ENCODE results near the gene MPI.

Gene MPI

DNA sequence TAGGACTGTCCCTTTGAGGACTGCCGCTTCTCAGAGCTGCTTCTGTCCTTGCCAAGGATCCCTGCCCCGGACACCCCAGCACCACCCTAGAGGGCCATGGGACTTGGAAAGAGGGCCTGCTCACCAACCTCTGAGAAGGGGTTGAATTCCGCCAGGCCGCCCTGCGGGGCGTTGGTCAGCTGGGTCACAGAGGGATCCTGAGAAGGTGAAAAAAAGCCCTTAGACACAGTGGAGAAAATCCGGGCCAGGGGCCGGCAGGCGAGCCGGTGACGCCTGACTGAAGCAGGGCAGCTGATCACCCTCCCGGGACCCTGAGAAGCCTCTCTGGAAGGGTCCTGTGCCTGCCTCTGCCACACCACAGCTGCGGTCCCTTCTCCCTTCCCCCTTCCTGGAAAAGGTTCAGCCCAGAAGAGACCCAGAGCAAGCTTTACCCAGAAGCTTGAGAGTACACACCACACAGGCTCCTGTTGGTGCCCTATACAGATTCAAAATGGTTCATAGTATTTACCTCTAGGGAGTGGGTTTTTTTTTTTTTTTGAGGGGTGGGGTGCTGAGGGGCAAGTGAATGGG, 35.3 kb upstream of the MPI start:
- H3K4me3 ChIP-seq (ENCODE audit: low read depth, low read length), result no peak overlapping the region
- TF ChIP-seq, protein P1, sequence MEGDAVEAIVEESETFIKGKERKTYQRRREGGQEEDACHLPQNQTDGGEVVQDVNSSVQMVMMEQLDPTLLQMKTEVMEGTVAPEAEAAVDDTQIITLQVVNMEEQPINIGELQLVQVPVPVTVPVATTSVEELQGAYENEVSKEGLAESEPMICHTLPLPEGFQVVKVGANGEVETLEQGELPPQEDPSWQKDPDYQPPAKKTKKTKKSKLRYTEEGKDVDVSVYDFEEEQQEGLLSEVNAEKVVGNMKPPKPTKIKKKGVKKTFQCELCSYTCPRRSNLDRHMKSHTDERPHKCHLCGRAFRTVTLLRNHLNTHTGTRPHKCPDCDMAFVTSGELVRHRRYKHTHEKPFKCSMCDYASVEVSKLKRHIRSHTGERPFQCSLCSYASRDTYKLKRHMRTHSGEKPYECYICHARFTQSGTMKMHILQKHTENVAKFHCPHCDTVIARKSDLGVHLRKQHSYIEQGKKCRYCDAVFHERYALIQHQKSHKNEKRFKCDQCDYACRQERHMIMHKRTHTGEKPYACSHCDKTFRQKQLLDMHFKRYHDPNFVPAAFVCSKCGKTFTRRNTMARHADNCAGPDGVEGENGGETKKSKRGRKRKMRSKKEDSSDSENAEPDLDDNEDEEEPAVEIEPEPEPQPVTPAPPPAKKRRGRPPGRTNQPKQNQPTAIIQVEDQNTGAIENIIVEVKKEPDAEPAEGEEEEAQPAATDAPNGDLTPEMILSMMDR (IDR thresholded peaks at IDR 0.05; ENCODE audit: control insufficient read depth, extremely low read depth, insufficient read depth), result no peak
- no peak for DNase-seq (ENCODE audit: low read depth)

DNA sequence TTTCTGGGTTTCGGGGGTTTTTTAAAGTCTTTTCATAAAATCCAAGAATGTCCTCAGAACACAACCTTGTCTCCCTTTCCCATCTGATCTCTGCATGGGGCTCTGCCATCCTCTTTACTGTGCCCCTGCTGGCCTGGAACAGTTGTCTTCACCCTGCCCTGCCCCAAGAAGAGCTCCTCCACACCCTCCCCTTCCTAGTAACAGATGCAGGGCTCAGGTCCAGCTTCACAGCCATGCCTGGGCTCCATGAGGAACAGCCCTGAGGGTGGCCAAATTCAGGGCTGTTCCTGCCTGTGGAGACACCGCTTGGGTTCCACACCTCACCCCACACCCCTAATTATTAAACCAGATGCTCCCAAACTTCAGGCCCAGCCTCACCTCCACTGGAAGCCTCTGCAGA, 34.0 kb upstream of the MPI start:
- H3K4me3 ChIP-seq (ENCODE audit: low read depth, low read length), result no peak overlapping the region
- no peak for DNase-seq (ENCODE audit: low read depth)
- TF ChIP-seq, protein P1 (IDR thresholded peaks at IDR 0.05; ENCODE audit: control insufficient read depth, extremely low read depth, insufficient read depth), result no peak

DNA sequence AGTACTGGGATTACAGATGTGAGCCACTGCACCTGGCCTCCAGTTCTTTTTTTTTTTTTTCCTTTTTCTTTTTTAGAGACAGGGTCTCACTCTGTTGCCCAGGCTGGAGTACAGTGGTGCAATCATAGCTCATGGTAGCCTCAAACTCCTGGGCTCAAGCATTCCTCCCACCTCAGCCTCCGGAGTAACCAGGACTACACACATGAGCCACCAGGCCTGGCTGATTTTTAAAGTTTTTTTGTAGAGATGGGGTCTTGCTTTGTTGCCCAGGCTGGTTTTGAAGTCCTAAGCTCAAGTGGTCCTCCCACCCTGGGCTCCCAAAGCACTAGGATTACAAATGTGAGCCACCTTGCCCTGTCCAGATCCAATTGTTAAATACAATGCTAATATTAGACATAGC, 33.3 kb upstream of the MPI start:
- no peak for DNase-seq (ENCODE audit: low read depth)
- H3K4me3 ChIP-seq (ENCODE audit: low read depth, low read length), result no peak overlapping the region
- TF ChIP-seq, protein P1 (IDR thresholded peaks at IDR 0.05; ENCODE audit: control insufficient read depth, extremely low read depth, insufficient read depth), result no peak

DNA sequence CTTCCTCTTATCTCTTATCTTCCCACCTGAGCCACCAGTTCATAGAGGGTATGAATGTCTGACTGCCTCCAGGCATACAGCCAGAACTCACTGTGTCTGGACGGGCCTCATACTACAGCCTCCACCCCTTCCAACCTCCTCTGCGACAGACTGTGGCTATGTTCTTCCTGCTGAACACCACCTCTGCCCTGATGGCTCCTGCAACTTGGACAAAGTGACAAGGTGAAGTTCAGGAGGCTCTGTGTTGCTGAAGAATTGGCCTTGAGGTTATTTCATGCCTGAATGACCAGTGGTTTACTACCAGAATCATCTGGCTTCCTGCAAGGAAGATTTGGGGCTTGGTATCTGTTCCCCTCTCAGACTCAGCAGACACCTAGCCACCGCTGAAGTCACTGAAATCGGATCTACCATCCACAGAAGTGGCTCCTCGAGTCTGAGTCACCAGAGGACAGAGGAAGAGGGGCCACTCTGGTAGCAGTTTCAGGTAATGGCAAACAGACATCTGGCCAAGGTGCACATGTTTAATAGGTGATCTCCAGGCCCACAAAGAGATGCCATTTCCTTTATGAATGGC, 32.7 kb upstream of the MPI start:
- H3K4me3 ChIP-seq (ENCODE audit: low read depth, low read length), result no peak overlapping the region
- TF ChIP-seq, protein P1 (IDR thresholded peaks at IDR 0.05; ENCODE audit: control insufficient read depth, extremely low read depth, insufficient read depth), result no peak
- DNase-seq (ENCODE audit: low read depth), result no peak

DNA sequence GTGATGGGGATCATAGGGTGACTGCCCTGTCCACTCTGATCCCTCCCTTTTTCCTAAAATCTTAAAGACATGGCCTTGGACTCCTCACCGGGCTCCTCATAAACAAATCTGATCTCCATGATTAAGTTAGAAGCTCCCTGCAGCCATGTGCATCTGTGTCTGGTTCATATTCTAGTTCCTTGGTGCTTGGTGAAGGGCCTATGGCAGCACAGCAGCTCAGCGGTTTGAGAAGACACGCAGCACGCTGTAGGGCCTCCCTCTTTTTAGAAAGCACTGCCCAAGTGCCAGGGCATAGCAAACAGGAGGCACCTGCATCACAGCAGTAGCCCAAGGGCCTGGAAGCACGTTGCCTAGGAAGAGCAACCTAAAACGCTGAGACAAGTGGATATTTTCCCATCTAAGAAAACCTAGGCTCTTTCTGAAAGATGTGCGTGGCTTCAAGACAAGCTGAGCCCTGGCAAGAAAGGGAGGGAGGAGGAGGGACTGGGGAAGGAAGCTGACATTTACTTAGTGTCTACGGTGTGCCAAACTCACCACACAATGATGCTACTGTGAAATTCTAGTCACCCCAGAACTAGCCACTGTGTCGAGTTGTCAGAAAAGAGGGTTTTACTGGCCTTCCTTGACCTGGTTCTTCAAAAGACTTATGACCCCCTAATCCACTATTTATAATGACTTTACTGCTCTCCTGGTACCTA, 32.0 kb upstream of the MPI start:
- no peak for DNase-seq (ENCODE audit: low read depth)
- no peak overlapping the region for H3K4me3 ChIP-seq (ENCODE audit: low read depth, low read length)
- TF ChIP-seq, protein P1 (IDR thresholded peaks at IDR 0.05; ENCODE audit: control insufficient read depth, extremely low read depth, insufficient read depth), result no peak

DNA sequence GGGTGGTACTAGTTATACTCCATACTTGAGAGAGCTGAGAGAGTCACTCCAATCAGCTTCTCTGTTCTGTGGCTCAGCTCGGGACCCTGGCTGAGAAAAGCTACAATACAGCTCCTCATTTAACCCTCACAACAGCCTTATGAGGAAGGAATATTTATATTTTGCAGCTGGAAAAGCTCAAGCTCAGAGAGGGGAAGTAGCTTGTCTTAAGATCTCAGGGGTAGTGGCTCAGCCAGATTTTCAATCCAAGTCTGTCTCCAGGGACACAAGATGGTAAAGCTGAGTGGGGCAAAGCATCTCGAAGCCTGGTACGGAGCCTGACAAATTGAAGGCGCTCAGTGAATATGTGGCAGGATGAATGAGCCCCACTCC, 31.5 kb upstream of the MPI start:
- H3K4me3 ChIP-seq (ENCODE audit: low read depth, low read length), result no peak overlapping the region
- no peak for DNase-seq (ENCODE audit: low read depth)
- TF ChIP-seq, protein P1 (IDR thresholded peaks at IDR 0.05; ENCODE audit: control insufficient read depth, extremely low read depth, insufficient read depth), result no peak

Data from LNCaP clone FGC (cell line).